Heart right ventricle (tissue), 16 donors: ENCODE measurements around the gene TXNRD1. TPM values are rescaled to one million over a fixed set of nuclear protein-coding genes. Genes with fewer than 3 reads are reported as not detected.
A peak's percentile ranks its signal among the peaks of the same experiment; 100 is the strongest.

Source experiments
- ATAC-seq, 8 donors: fragments of 200-7000 bp; cut with Tn5 transposase; one replicate each; pipeline ENCODE4 v1.9.1; 2020; ENCODE audit warnings: mild to moderate bottlenecking in 8 of 8, moderate library complexity in 8 of 8, moderate number of reproducible peaks in 1 of 8
- DNase-seq, 2 donors: peaks; one replicate each; pipeline ENCODE4 v3.0.0-alpha.2; 2020
- H3K27ac ChIP-seq, 10 donors: fragments of 200-600 bp; sonication (generic) in 2 of 10; one replicate each; pipeline versions ENCODE4 v1.5.0 to v1.8.0; 2020 to 2022; ENCODE audit warnings: mild to moderate bottlenecking in 3 of 10
- H3K27me3 ChIP-seq, 7 donors: fragments of 200-600 bp; one replicate each; pipeline ENCODE4 v1.8.0; 2021 to 2022; ENCODE audit warnings: mild to moderate bottlenecking in 2 of 7
- H3K36me3 ChIP-seq, 9 donors: fragments of 200-600 bp; sonication (generic) in 1 of 9; one replicate each; pipeline versions ENCODE4 v1.5.0 to v1.8.0; 2020 to 2022; ENCODE audit warnings: mild to moderate bottlenecking in 2 of 9
- H3K4me1 ChIP-seq, 9 donors: fragments of 200-600 bp; sonication (generic) in 1 of 9; one replicate each; pipeline versions ENCODE4 v1.5.0 to v1.8.0; 2020 to 2022; ENCODE audit warnings: mild to moderate bottlenecking in 4 of 9
- H3K4me3 ChIP-seq, 10 donors: fragments of 200-600 bp; sonication (generic) in 2 of 10; one replicate each; pipeline versions ENCODE4 v1.5.0 to v1.8.0; 2020 to 2022; ENCODE audit warnings: mild to moderate bottlenecking in 7 of 10, moderate library complexity in 2 of 10
- H3K9me3 ChIP-seq, 11 donors: fragments of 200-600 bp in 10 of 11; sonication (generic) in 2 of 11; one replicate each; pipeline versions ENCODE4 v1.5.0 to v1.8.0; 2013 to 2022; ENCODE audit warnings: mild to moderate bottlenecking in 2 of 11, control low read depth in 1 of 11, moderate library complexity in 1 of 11
- CTCF ChIP-seq, 9 donors: fragments of 200-600 bp; sonication (generic) in 2 of 9; IDR thresholded peaks; one replicate each; pipeline versions ENCODE4 v1.5.0 to v1.8.0; 2021 to 2022; ENCODE audit warnings: antibody characterized with exemption in 9 of 9, mild to moderate bottlenecking in 5 of 9, moderate library complexity in 1 of 9
- WGBS, 2 donors: extraction: QIAGEN DNeasy Blood & Tissue Kit; methylation state at CpG; one replicate each; pipeline ENCODE4 v1.1.7; 2013; ENCODE audit warnings: inconsistent platforms in 1 of 2; 5-methylcytosine and 5-hydroxymethylcytosine counted together
- intact Hi-C, 10 donors: fragments of 100-400 bp; cut with DNase I; formaldehyde crosslinking; loops; one replicate each; pipeline versions ENCODE4 v1.11.1 to v1.14.2; 2022
- polyA plus RNA-seq, 2 donors: library from polyadenylated mRNA; stranded (reverse); fragments of 200-250 nt; gene quantifications; one replicate each; pipeline ENCODE4 v1.2.3, GENCODE V29; 2013
- total RNA-seq, 10 donors: library from RNA; stranded (reverse); fragmentation: NEBNext Ultra II Directional in 3 of 10; extraction: Animal tissue kit (Norgen Biotek cat#: 25700) in 3 of 10; gene quantifications; one replicate each; pipeline versions ENCODE4 v1.2.1 to v1.2.4, GENCODE V29; 2021 to 2023
- donor health status: Arrhythmogenic right ventricular cardiomyopathy.
- donor health status: ischemic (EF 13 %, LVEDD 7.1; RV severe dilation, severe dysfunction).
- donor health status: healthy with polysubstance abuse.
- donor health status: DM: no; HTN: yes; CAD: no.
- donor health status: DM: no; HTN: no; CAD: no.
- donor health status: ischemic (EF 25% LVEDD 6.9; RV normal size, moderate dysfunction).
- donor health status: ischemic (EF 25% LVEDD 5.7; RV mildly dilated, moderate dysfunction).
- donor health status: healthy.
- donor health status: DM: yes; HTN: yes; CAD: no.
- donor health status: Ischemic cardiomyopathy.
- donor health status: ischemic (EF 35%, LVEDD 5.7; RV mildly dilated, moderate dysfunction).
- donor health status: nonischemic (EF 11% LVEDD 7.7; RV severe dilation, severe dysfunction).
- donor health status: DM: yes; HTN: yes; CAD: no.
- donor health status: PGD.
- donor health status: ischemic (EF 29% LVEDD 5.4; RV normal size, mild dysfunction).
- donor health status: nonischemic (EF 23%, LVEDD 6.1; RV moderate dilation, normal function).

TXNRD1 gene
- total and polyA plus RNA-seq, 12 donors = 20.6 to 113 (median 79.5) TPM

DNA sequence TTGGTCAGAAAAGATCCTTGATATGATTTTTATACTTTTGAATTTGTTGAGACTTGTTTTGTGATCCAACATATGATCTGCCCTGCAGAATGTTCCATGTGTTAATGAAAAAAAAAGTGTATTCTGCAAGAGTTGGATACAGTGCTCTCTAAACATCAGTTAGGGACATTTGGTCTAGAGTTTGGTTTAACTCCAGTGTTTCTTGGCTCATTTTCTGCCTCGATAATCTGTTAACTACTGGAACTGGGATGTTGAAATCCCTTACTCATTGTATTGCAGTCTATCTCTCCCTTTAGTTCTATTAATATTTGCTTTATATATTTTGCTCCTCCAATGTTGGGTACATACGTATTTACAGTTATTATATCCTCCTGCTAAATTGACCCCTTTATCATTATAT is 18.3 kb upstream of the TXNRD1 start:
- no peak overlapping the region for H3K27ac ChIP-seq
- ATAC-seq = peak in 3 of 8 donors; percentile 52 to 77 (median 69)
- intact Hi-C loops = loop anchor here in 2 of 10 donors (10.0 kb wide), 2 partner anchors 678 to 1178 kb away; no protein-coding TSS in a partner anchor

DNA sequence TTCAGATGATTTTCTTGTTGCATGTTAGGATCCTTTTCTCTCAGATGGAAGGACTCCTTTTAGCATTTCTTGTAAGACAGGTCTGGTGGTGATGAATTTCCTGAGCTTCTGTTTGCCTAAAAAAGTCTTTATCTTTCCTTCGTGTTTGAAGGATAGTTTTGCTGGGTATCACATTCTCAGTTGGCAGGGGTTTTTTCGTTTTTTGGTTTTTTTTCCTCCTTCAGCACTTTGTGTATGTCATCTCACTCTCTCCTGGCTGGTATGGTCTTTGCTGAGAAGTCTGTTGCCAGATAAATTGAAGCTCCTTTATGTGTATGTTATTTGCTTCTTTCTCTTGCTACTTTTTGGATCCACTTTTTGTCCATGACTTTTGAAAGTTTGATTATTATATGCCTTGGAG is 15.6 kb upstream of the TXNRD1 start:
- peaks cover 0 to 12% (median 6%) of the 10 kb centered on the region in 11 donors for H3K9me3 ChIP-seq
- 76% methylated on average over 2 of the region's 2 CpGs for WGBS, 2 donors
- no peak overlapping the region for H3K27ac ChIP-seq
- H3K36me3 ChIP-seq = no peaks in the 10 kb centered on the region
- no peak overlapping the region for H3K4me3 ChIP-seq
- no peaks in the 10 kb centered on the region for H3K4me1 ChIP-seq
- DNase-seq (no peak), ATAC-seq (no peak)
- intact Hi-C loops = loop anchor here in 9 of 10 donors (2.0 to 10.0 kb wide), 9 partner anchors 157 to 1185 kb away; no protein-coding TSS in a partner anchor
- no peaks in the 10 kb centered on the region for H3K27me3 ChIP-seq
- no peak for TF ChIP-seq CTCF (IDR thresholded peaks at IDR 0.05)

More for the DNA sequence above, 18.3 kb upstream of the TXNRD1 start:
- Histone ChIP-seq H3K27me3 (no peaks in the 10 kb centered on the region), H3K4me1 (no peaks in the 10 kb centered on the region), H3K36me3 (no peaks in the 10 kb centered on the region), H3K9me3 (peaks cover 0 to 12% (median 6%) of the 10 kb centered on the region in 11 donors), H3K4me3 (no peak overlapping the region)
- no peak for TF ChIP-seq CTCF (IDR thresholded peaks at IDR 0.05)
- DNase-seq = no peak
- whole genome bisulfite sequencing, 2 donors = 64 to 75% methylated on average over 2 of the region's 2 CpGs

DNA sequence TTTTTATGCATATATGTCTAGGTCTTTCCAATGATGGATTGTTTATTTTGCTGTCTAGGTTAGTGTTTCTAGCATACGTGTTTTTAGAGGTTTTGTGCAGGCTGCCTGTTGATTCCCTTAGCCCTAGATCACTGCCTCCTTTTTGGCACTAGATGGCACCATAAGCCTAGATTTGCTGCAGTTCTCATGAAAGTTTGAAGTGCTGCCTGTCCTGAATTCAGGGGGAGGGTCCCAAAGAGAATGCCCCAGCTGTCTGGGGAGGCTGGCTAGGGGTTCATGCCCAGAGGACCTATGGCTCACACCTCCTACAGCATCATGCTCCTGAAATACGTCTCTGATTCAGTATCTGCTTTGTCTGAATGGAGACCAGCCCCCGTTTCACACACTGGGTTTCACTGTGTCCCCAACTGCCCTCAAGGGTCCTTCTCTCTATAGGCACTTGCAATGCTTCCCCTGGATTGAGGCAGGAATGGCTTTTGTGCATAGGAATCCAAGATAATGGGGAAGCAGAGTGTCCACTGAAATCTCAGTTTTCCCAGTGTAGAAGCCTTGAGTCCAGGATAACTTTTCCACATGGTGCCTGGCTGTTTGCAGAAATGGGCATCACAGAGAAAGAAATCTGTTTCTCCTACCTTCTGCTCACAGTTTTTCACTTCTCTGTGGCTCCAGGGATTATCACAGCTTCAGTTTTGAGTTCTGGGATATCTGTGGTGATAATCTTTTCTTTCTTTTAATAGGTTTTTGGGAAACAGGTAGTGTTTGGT is 14.2 kb upstream of the TXNRD1 start:
- ATAC-seq = peak; percentile 59 to 87 (median 76)
- 30 to 39% methylated on average over 3 of the region's 3 CpGs for WGBS, 2 donors
- intact Hi-C loops = loop anchor here in 9 of 10 donors (1.0 to 10.0 kb wide), 9 partner anchors 155 to 1183 kb away; no protein-coding TSS in a partner anchor

More for the DNA sequence above, 14.2 kb upstream of the TXNRD1 start:
- no peak overlapping the region for H3K27ac ChIP-seq
- H3K4me3 ChIP-seq = no peak overlapping the region
- no peaks in the 10 kb centered on the region for H3K4me1 ChIP-seq
- H3K27me3 ChIP-seq = no peaks in the 10 kb centered on the region
- peak in 1 of 2 donors; percentile 47 for DNase-seq
- H3K36me3 ChIP-seq = no peaks in the 10 kb centered on the region
- TF ChIP-seq CTCF (IDR thresholded peaks at IDR 0.05) = peak; percentile 60 to 89 (median 85)
- peaks cover 0 to 12% (median 6%) of the 10 kb centered on the region in 11 donors for H3K9me3 ChIP-seq
